Hematopoietic multipotent progenitor cell treated with erythropoietin and hydrocortisone succinate and interleukin-3 and kit ligand, for 6 days (in vitro differentiated cells): ENCODE results near the gene AQP5.
A peak's percentile ranks its signal among the peaks of the same experiment; 100 is the strongest.

Experiments used
- DNase-seq: peaks from one replicate; pipeline ENCODE4 v3.0.0-alpha.2; 2015

AQP5 gene

DNA sequence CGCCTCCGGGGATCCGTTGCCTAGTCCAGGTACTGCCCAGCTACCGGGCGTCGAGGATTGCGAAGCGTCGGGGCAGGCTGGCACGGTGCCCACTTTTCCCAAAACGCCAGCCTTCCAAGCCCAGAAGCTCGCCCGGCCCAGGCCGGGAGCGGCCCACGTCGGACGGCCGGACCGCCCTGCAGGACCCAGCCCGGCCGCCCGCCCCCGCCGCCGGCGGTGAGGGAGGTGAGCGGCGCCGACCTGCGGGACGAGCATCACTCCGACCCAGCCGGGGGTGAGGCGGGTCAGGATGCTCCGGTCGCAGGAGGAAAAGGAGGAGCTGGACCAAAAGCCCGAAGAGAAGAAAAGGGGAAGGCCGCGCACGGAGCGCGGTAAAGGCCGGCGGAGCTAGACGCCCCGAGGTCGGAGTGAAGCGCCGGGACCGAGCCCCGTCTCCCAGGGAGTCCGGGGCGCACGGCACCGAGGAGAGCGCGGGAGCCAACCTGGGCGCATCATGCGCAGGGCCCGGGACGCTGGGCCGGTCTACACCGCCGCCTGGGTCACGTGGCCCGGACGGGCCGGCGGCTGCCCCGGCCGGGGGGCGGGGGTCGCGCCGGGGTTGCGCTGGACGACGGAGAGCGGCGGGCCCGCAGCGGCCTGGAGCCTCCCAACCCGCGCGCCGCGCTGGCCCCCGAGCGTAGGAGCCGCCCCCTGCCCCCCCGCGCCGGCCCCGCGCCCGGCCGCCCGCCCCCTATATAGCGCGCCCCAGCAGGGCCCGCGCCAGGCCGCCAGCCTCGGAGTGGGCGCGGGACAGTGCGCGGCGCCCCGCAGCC is at the start of gene AQP5:
Gene AQP5, plus strand, starts transcription at position 762 of the 812 bp plus-strand sequence. CDS start 146 bp downstream, outside the sequence.
- peak; percentile 25 for DNase-seq

DNA sequence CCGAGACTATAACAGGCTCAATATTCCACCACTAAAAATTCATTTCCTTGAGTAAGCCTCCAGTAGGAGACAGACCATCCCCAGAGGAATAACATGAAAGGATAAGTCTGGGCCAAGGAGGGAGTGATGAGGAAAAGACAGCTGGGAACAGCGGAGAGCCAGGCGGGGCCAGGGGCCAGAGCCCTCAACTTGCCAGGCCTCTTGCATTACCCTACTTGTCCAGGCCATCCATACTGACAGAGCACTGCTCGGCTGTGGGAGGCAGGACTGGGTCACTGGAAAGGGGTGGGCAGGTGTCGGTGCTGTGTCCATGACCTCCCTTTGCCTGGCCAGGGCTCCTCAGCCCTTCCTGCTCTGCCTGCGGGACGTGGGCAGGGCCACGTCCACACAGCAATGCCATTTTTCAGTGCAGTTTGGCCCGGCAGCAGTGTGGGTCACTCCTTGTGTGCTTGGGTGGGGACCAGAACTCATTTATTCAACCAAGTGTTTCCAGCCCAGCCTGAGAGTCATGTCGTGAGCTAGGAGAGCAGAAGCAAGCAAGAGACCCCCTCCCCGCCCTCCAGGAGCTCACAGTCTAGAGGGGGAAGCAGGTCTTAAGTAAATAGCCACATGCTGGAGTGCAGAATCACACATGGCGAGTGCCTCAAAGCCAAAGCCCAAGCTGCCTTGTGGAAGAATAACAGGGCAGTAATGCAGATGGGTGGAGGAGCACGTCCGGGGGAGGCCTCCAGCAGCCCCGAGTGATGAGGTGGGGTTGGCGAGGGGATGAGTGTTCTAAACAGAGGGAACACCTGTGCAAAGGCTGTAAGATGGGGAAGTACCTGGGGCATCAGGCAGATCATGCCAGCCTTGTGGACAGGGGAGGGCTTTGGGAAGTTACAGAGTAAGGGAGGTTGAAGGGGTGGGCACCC is 49.1 kb upstream of the AQP5 start:
- no peak for DNase-seq

DNA sequence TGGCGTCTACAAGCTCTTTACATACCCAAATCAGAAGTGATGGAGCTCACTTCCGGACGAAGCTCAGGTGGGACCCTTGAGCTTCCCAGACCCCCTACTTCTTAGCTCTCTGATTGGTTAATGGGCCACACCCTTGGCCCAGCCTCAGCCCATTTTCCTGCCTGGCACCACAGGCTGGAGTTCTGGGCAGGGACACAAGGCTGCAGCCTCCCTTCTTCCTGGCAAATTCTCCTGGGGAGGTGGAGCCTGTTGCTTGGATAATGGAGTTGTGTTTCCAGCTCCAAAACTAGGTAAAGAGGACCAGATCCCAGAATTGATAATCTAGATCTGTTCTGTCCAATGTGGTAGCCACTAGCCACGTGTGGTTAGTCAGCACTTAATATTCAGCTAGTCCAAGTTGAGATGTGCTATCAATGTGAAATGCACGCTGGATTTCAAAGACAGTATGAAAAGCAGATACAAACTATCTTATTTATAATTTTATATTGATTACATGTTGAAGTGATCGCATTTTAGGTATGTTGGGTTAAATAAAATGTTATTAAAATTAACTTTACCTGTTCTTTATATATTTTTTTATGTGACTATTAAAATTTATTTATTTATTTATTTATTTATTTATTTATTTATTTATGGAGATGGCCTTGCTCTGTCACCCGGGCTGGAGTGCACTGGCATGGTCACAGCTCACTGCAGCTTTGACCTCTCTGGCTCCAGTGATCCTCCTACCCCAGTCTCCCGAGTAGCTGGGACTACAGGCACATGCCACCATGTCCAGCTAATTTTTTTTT is 45.3 kb upstream of the AQP5 start:
- no peak for DNase-seq

DNA sequence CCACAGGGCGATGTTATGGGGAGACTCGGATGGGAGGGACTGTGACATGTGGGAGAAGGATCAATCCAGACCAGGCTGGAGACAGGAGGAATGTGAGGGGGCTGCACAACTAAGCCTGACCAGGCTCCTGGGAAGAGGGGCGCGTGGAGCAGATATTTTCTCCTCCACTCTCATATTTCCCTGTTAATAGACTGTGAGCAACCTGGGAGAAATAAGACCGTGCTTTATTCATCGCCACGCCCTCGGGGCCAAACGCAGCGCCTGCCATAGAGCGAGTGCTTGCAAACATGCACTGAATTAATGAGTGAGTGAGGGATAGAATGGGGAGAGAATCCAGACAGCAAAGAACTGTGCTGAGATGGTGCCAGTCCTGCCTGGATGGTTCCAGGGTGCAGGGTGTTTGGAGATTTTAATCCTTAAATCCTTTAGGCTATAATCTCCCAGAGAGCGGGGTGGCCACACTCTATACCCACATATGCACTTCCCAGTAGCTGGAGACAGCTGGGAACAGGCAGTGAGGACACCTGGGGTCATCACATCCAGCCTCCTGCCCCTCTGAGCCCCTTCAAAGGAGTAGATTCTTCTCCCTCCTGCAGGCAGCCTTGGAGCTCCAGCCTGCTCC is 44.4 kb upstream of the AQP5 start:
- no peak for DNase-seq

DNA sequence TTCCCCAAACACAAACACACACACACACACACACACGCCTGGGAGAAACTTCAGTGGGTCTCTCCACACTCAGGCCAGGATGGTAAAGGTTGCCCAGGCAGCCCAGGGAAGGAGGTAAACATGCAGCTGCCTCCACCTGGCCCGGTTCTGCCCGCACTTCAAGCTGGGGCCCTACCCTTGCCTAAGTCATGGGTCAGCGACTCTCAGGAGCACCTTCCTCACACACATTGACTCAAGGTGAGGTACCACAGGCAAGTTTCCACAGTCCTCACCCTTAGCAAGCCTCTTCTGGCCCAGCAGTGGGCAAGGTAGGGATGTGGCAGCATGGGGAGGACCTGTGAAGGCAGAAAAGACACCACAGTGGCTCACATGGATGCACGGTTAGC is 43.9 kb upstream of the AQP5 start:
- no peak for DNase-seq

DNA sequence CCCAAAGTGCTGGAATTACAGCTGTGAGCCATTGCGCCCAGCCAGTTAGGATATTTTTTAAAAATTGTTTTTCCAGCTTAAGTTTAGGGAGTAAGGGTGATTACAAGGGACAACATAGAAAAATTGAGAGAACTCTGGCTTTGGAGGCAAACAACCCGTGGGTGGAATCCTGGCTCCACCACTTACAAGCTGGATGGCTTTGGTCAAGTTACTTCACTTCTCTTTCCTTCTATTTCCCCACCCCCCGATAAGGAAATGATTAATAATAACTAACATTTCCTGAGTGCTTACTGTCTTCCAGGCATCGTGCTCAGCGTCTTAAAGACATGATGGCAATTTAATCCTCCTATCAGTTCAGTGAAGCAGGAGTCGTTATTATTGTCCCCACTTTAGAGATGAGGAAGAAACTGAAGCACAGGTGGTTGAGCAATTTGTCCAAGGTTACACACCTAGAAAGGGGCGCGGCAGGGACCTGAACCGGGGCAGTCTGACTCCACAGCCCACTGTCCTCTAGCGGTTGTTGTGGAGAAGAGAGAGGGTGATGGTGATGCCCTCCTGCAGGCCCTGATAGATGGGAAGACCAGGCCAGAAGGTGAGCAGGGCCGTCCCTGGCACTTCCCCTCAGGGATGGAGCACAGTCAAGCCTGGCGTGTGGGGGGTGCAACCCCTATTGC is 41.3 kb upstream of the AQP5 start:
- no peak for DNase-seq

DNA sequence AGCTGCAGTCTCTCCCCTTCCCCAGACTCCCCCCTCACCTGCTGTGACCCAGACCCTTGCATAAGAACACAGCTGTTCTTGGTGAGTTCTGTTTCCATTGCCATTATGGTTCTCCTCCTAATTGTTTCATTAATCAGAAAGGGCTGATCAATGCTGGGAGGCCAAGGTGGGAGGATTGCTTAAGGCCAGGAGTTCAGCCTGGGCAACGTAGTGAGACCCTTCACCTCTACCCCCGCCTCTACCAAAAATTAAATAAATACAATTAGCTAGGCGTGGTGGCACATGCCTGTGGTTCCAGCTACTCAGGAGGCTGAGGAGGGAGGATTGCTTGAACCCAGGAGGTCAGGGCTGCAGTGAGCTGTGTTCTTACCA is 40.8 kb upstream of the AQP5 start:
- DNase-seq: no peak

DNA sequence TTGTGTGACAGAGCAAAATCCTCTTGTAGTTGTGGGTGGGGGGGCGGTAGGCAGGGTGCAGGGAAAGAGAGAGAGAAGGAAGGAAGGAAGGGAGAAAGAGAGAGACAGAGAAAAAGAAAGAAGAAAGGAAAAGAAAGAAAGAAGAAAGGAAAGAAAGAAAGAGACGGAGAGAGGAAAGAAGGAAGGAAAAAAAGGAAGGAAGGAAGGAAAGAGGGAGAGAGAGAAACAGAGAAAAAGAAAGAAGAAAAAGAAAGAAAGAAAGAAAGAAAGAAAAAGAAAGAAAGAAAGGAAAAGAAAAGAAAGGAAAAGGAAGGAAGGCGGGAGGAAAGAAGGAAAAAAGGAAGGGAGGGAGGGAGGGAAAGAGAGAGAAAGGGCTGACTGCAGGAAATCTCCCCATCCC is 40.4 kb upstream of the AQP5 start:
- DNase-seq: no peak

DNA sequence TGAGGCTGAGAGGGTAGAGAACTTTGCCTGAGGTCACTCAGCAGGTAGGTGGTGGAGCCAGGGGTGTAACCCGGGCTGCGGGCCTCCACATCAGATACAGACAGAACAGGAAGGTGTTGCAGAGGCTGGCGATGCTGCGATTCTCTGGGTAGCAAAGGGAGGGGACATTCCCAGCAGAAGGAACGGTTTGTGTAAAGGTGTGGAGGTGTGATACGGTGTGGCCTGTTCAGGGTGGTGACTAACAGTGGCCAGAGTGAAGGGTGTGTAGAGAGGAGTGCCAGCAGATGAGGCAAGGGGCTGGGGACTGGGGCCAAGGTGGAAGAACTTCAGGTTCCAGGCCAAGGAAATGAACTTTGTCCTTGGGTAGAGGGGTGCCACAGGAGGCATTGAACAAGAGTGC is 39.7 kb upstream of the AQP5 start:
- no peak for DNase-seq

DNA sequence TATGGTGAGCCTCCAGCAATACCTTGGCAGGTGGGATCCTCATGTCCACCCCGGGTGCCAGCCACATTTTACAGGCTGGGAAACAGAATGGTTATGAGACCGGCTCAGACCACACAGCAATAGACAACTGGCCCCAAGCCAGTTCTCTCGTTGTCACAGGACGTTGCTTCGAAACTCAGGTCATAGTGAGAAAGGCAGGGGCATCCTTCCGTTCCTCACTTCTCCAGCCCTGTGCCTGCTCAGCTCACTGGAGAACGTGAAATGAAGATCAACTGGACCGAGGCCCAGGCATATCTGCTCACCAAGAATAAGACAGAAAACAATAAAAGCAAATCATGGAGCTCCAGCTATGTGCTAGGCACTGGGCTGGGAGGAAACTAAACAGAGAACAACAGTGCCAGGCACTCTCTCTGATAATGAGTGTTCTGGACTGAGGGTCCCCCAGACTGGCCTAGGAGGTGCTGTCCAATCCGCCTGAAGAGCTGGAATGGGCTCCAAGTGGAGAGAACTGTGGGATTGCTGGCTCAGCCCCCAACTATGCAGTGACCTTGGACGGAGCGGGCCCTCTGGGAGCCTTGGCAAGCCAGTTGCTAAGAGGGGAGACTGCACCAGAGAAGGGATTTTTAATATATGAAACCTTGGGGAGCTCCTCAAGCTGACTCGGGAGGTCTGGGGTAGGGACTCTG is 39.2 kb upstream of the AQP5 start:
- DNase-seq: no peak

DNA sequence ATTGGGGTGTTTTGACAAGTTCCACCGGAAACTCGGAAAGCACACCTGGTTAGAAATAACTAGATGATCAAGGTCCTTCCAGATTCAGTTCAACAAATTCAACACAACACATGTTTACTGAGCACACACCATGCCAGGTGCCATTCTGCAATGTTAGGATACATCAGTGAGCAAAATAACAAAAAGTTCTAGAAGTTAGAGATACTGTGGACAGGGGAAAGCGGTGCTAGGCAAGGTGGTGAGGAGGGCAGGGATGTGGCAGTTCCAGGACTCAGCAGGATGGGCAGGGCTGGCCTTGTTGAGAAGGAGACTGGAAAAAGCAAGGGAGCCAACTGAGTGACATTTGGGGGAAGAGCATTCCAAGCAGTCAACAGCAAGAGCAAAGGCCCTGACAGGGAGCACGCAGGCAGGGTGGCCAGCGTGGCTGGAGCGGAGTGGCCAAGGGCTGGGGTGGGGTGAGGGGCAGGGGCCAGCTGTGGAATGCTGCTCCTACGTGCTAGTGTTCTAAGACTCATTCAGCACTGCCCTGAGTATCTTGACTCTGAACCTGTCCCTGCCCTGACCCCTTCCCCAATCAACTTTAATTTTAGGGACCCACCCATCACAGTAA is 38.5 kb upstream of the AQP5 start:
- DNase-seq: no peak

DNA sequence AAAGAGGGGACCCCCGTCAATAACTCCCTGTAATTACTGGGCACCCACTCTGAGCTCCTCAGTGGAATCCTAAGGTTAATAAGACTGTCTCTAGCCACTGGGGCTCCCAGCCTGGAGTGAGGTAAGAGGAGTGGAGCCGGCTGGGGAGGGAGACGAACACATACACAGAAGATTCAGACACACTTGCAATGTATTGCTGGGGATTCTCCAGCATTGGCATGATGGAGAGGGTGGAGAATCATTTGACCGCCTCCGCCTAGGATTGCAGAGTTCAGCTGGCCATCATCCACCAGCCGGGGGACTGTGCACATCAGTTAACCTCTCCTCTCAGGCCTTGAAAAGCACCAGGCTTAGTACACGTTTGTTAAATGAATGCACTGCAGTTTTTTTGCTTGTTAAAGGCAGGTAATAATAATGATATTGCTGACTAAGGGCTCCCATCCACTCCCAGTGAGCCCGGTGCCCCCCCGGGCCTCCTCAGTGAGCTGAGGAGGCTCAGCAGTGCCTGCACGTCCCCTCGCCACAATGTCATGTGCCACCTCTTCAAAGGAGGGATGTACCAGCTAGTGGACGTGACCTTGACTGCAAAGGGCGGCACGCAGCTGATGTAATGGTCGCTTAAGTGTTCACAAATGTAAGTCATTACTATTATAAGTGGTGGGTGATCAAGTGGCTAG is 37.7 kb upstream of the AQP5 start:
- DNase-seq: no peak

DNA sequence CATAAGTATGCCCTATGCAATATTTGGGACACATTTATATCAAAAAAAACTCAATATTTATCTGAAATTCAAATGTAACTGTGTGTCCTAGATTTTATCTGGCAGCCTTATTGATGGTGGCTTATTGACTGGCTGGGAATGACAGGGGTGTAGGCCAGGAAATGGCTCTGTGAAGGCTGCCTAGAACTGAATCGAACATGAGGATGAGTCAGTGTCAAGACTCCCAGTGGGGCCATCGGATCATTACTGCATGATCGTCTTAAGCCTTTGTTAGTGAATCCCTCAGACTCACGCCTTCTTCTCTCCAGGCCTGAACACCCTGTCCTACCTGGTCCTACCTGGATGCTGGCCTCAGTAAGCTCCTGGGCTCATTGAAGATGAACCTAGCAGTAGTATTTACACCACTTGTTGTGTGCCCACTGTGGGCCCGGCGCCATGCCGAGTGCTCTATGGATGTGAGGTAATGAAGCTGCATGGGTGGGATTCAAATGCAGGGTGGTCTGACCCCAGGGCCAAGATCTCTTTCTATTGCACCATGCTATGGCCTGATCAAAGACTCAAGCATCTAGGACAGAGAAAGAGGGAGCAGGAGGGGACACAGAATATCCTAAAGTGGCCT is 36.9 kb upstream of the AQP5 start:
- no peak for DNase-seq

DNA sequence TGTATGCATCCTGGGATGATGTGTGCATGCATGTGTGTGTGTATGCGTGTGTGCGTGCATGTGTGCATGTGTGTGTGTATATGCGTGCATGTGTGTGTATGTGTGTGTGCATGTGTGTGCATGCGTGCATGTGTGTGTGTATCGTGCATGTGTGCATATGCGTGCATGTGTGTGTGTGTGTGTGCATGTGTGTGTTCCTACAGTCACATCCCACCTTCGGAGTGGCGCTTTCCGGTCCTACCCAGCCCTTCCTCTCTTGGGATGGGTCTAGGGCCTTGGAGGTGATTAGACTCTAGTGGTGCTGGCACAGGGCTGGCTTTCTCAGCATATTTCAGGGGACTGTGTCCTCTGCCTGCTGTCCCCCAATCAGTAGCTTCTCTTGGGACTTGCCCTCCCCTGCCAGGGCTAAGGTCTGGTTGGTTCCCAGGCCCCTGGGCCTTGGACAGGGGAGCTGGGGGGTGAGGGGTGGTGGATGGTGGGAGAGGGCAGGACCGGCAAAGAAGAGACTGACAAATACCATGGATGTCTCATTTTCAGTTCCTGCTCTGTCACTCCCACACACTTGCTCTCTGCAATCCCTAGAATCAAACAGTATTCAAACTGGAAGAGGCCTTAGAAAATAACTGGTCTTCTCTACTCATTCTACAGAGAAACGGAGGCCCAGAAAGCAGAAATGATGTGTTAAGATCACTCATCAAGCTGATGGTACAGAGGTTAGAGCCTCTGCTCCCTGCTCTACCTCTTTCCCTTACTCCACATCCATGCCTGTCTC is 36.1 kb upstream of the AQP5 start:
- DNase-seq: no peak

DNA sequence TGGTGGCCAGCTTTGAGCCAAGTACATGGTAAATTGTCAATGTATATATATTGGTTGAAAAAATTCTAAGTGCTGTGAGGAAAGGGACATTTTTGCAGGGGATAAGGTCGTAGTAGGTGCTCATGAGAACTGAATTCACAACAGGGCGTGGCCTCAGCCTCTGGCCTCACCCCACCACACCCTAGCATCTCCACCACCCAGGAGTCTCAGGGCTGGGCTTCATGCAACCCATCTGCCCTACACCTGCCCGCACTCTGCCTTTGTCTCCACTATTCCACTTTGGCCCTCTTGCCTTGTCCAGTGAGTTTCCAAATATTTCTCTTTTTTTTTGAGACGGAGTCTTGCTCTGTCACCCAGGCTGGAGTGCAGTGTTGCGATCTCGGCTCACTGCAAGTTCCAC is 33.2 kb upstream of the AQP5 start:
- DNase-seq: no peak

DNA sequence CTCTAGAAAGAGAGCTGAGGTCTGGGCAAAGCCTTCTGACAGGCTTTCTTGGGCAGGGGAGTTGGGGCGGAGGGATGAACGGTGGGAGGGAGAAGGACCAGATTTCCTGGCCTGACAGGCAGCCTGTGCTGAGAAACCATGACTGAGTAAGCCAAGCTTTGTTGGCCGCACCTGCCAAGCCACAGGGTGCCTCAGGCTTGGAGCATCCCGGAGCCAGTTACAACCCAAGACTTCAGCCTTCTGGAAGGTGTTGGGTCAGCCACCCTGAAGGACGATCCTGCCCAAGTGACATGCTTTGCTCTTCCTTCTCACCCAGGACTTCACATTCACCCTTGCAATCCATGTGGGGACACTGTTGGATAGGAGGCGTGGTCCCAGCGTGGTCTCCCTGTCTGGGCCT is 32.1 kb upstream of the AQP5 start:
- DNase-seq: no peak

DNA sequence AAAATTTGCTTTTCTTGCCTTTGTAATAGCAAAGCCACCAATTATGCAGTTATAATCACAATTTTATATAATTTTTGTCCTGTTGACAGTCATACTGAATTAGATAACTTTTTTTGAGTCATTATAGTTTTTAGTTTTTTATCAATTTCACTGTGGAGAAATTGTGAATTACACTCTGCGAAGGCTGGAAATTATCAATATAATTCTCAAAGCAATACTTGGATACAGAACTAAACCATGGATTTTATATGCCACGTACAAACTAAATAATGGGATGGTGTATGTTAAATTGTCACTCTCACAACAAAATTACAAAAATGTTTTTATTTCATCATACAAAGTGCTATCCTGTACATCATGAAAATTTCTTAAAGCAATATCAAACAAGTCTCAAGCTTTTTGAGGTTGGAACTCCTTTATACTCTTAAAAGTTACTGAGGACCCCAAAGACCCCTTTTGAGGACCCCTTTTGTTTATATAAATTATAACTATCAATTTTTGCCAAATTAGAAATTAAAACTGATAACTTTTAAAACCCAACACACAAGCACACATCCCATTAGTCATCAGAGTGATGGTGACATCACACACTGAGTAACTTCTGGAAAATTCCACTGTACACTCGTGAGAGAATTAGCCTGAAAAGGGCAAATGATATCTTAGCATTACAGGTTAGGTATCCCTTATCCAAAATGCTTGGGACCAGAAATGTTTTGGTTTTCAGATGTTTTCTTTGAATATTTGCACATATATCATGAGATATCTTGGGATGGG is 31.0 kb upstream of the AQP5 start:
- DNase-seq: no peak

DNA sequence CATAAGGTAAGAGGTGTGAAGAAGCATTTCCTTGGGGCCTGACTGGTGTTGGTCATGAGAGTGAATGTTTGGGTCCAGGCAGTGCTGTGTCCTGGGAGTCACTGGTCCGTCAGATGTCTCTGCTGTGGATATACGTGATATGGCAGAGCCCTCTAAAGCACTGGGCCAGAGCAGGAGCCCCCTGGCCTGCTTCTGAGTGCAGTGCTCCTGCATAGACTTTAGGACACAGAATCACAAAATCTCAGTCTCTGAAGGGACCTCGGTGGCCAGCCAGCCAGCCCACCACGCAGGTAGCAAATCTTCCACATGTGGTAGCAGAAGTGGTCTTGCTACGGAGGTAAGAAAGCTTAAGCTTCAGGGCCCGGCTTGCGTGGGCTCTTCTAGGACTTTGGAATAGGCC is 29.6 kb upstream of the AQP5 start:
- DNase-seq: no peak
